GM12878 (cell line): ENCODE results near the gene HIVEP2. TPM values are rescaled to one million over a fixed set of nuclear protein-coding genes. Genes with fewer than 3 reads are reported as not detected.

Experiments
- BMI1 ChIP-seq: fragments of 450-650 bp; IDR thresholded peaks from 2 replicates; pipeline ENCODE4 v1.6.1; 2016; ENCODE audit warnings: mild to moderate bottlenecking, moderate library complexity, borderline replicate concordance
- BRCA1 ChIP-seq: IDR thresholded peaks from 2 replicates; pipeline ENCODE4 v1.6.1; 2011; ENCODE audit warnings: low read depth, low read length, improper control_type of control experiment
- CHD1 ChIP-seq: IDR thresholded peaks from 2 replicates; pipeline ENCODE4 v1.6.1; 2012; ENCODE audit warnings: low read depth, low read length, improper control_type of control experiment
- CREB1 ChIP-seq: IDR thresholded peaks from 2 replicates; pipeline ENCODE4 v1.6.1; 2012; ENCODE audit warnings: low read depth, mild to moderate bottlenecking, inconsistent platforms
- E2F8 ChIP-seq: fragments of 450-650 bp; IDR thresholded peaks from 2 replicates; pipeline ENCODE4 v1.6.1; 2018; ENCODE audit warnings: mild to moderate bottlenecking, low read depth, moderate library complexity; ENCODE audit not compliant: partially characterized antibody
- HDAC2 ChIP-seq: fragments of 200-600 bp; sonication (generic); IDR thresholded peaks from 2 replicates; pipeline ENCODE4 v1.6.1; 2017
- IKZF2 ChIP-seq, 2 experiments: fragments of 450-650 bp; IDR thresholded peaks; 2 replicates each; pipeline ENCODE4 v1.6.1; 2017; ENCODE audit warnings: mild to moderate bottlenecking in 2 of 2, moderate library complexity in 2 of 2
- NFYA ChIP-seq: IDR thresholded peaks from 2 replicates; pipeline ENCODE4 v1.6.1; 2011; ENCODE audit warnings: low read depth, mild to moderate bottlenecking, low read length, improper control_type of control experiment, borderline replicate concordance
- NR2C1 ChIP-seq: fragments of 450-650 bp; IDR thresholded peaks from 2 replicates; pipeline ENCODE4 v1.6.1; 2017; ENCODE audit warnings: antibody characterized with exemption, mild to moderate bottlenecking, moderate library complexity
- PBX3 ChIP-seq: IDR thresholded peaks from 2 replicates; pipeline ENCODE4 v1.6.1; 2011; ENCODE audit warnings: mild to moderate bottlenecking, low read depth, low read length, moderate library complexity; ENCODE audit not compliant: insufficient replicate concordance
- RB1 ChIP-seq: fragments of 450-650 bp; formaldehyde crosslinking; IDR thresholded peaks from 2 replicates; pipeline ENCODE4 v1.6.1; 2017; ENCODE audit warnings: mild to moderate bottlenecking, borderline replicate concordance
- RELA ChIP-seq: fragments of 450-650 bp; IDR thresholded peaks from 2 replicates; pipeline ENCODE4 v1.8.0; 2014; ENCODE audit warnings: borderline replicate concordance; ENCODE audit not compliant: partially characterized antibody
- RELB ChIP-seq: fragments of 450-650 bp; IDR thresholded peaks from 2 replicates; pipeline ENCODE4 v1.6.1; 2017; ENCODE audit warnings: low read depth, mild to moderate bottlenecking, moderate library complexity
- SIN3A ChIP-seq: IDR thresholded peaks from 2 replicates; pipeline ENCODE4 v1.6.1; 2012; ENCODE audit warnings: low read depth, low read length, improper control_type of control experiment
- SMARCA5 ChIP-seq: fragments of 450-650 bp; IDR thresholded peaks from 2 replicates; pipeline ENCODE4 v1.6.1; 2017; ENCODE audit warnings: mild to moderate bottlenecking
- SPI1 ChIP-seq: IDR thresholded peaks from 2 replicates; pipeline ENCODE4 v1.6.1; 2011; ENCODE audit warnings: low read depth, mild to moderate bottlenecking, low read length, moderate library complexity, borderline replicate concordance; ENCODE audit not compliant: insufficient read depth
- SREBF2 ChIP-seq: IDR thresholded peaks from 2 replicates; pipeline ENCODE4 v1.6.1; 2012; ENCODE audit warnings: mild to moderate bottlenecking, low read length
- STAT1 ChIP-seq: fragments of 450-650 bp; conservative IDR thresholded peaks from 2 replicates; pipeline ENCODE4 v1.6.1; 2014; ENCODE audit warnings: antibody characterized with exemption, mild to moderate bottlenecking
- TCF3 ChIP-seq: IDR thresholded peaks from 2 replicates; pipeline ENCODE4 v1.6.1; 2012; ENCODE audit warnings: low read depth, mild to moderate bottlenecking, low read length, borderline replicate concordance; ENCODE audit not compliant: insufficient read depth
- USF1 ChIP-seq: IDR thresholded peaks from 2 replicates; pipeline ENCODE4 v1.6.1; 2011; ENCODE audit warnings: borderline replicate concordance, low read depth, mild to moderate bottlenecking, moderate library complexity, mixed read lengths, low read length; ENCODE audit not compliant: insufficient read depth; ENCODE audit errors: extremely low read length
- USF2 ChIP-seq: IDR thresholded peaks from 2 replicates; pipeline ENCODE4 v1.6.1; 2011; ENCODE audit warnings: low read depth, low read length, improper control_type of control experiment, borderline replicate concordance
- ZBED1 ChIP-seq: IDR thresholded peaks from 2 replicates; pipeline ENCODE4 v1.6.1; 2016; ENCODE audit warnings: borderline replicate concordance
- ZZZ3 ChIP-seq: IDR thresholded peaks from 2 replicates; pipeline ENCODE4 v1.6.1; 2011; ENCODE audit warnings: low read depth; ENCODE audit not compliant: control insufficient read depth, insufficient read length
- polyA plus RNA-seq, 11 experiments: library from polyadenylated mRNA; depleted of rRNA in 4 of 11; unstranded in 6 of 11; stranded (reverse) in 5 of 11; fragments of >200 nt; fragmentation: Nextera tagmentation in 4 of 11; fragmentation: Illumina TruSeq in 1 of 11; extraction: Ambion mirVana in 4 of 11; extraction: Trizol in 1 of 11; gene quantifications; 1 replicate in 1 of 11; 2 replicates in 10 of 11; pipeline versions ENCODE4 v1.2.1 to v1.2.3, GENCODE V29; 2011 to 2016; ENCODE audit warnings: inconsistent platforms in 2 of 11, missing spikeins in 2 of 11, low read depth in 1 of 11
- total RNA-seq, 4 experiments: library from RNA; depleted of rRNA in 3 of 4; stranded (reverse); fragments of >200 nt in 3 of 4; fragmentation: Illumina TruSeq in 1 of 4; extraction: Trizol in 1 of 4; gene quantifications; 2 replicates each; pipeline versions ENCODE4 v1.2.1 to v1.2.3, GENCODE V29; 2013 to 2021

The HIVEP2 gene
- total and polyA plus RNA-seq, 10 of the 15 experiments (the other 5 are each of a cell fraction or from before 2014, with no cell fraction given) = 1.2 to 15.7 (median 10.2) TPM

GRCh38 chr6:142784344-142784743, 160.6 kb downstream of the HIVEP2 start (continued):
- TF ChIP-seq HDAC2 (no peak), TCF3 (no peak), BMI1 (peak; percentile 51; the same call in 1 of the 2 replicates), SMARCA5 (no peak), STAT1 (no peak), SIN3A (no peak), SPI1 (peak; percentile 91), CREB1 (peak; percentile 76), CHD1 (no peak), RELB (no peak; the same call in 1 of the 2 replicates), RELA (no peak), SREBF2 (no peak), ZZZ3 (no peak), RB1 (no peak), USF1 (no peak), E2F8 (peak; percentile 35), ZBED1 (peak; percentile 92; the same call in 1 of the 2 replicates), IKZF2 (IDR thresholded peaks at IDR 0.05) (peak; percentile 69 to 83; a peak in 2 of 4 replicates), NFYA (no peak), BRCA1 (no peak), PBX3 (no peak), USF2 (no peak), NR2C1 (no peak)
